GM18498 (cell line): ENCODE measurements around the gene TOLLIP.
"Not testable (repeated sequence)": the region's sequence is repeated elsewhere in the genome, so short reads cannot be mapped to it uniquely, and the experiment has no call there.

Source experiments
- ATAC-seq: cut with Tn5 transposase; IDR thresholded peaks from one replicate; pipeline ENCODE4 v1.9.1; 2021; ENCODE audit warnings: mild to moderate bottlenecking, moderate library complexity; ENCODE audit not compliant: unreplicated experiment

TOLLIP gene

GRCh38 chr11:1309498-1310317 is at the start of gene TOLLIP:
TOLLIP (minus strand) TSS chr11:1309632; CDS start chr11:1309498, 134 bp downstream.
- ATAC-seq = peak; percentile 81

GRCh38 chr11:1358931-1359330 is 49.5 kb upstream of the TOLLIP start:
- ATAC-seq = not testable (repeated sequence)

- no peak for ATAC-seq
Observed at GRCh38 chr11:1358286-1358685, 48.9 kb upstream of the TOLLIP start.

- ATAC-seq = no peak
Observed at GRCh38 chr11:1356478-1356960, 47.1 kb upstream of the TOLLIP start.

- ATAC-seq = no peak
Observed at GRCh38 chr11:1356007-1356435, 46.6 kb upstream of the TOLLIP start.

- ATAC-seq = no peak
Observed at GRCh38 chr11:1354125-1354938, 44.9 kb upstream of the TOLLIP start.

- no peak for ATAC-seq
Observed at GRCh38 chr11:1353383-1354124, 44.1 kb upstream of the TOLLIP start.

- no peak for ATAC-seq
Observed at GRCh38 chr11:1352696-1353382, 43.4 kb upstream of the TOLLIP start.

GRCh38 chr11:1351278-1351937 is 42.0 kb upstream of the TOLLIP start:
- no peak for ATAC-seq

GRCh38 chr11:1350086-1350725 is 40.8 kb upstream of the TOLLIP start:
- no peak for ATAC-seq

- no peak for ATAC-seq
Observed at GRCh38 chr11:1349327-1350041, 40.1 kb upstream of the TOLLIP start.

GRCh38 chr11:1348796-1349326 is 39.4 kb upstream of the TOLLIP start:
- ATAC-seq = no peak

- no peak for ATAC-seq
Observed at GRCh38 chr11:1348146-1348795, 38.8 kb upstream of the TOLLIP start.

- ATAC-seq = not testable (repeated sequence)
Observed at GRCh38 chr11:1347411-1347999, 38.1 kb upstream of the TOLLIP start.

- ATAC-seq = no peak
Observed at GRCh38 chr11:1346669-1347390, 37.4 kb upstream of the TOLLIP start.

- ATAC-seq = no peak
Observed at GRCh38 chr11:1345737-1346513, 36.5 kb upstream of the TOLLIP start.
